HepG2 (cell line): ENCODE measurements around the gene TBCEL. TPM values are rescaled to one million over a fixed set of nuclear protein-coding genes. Genes with fewer than 3 reads are reported as not detected.

Experiments used
- ATF3 ChIP-seq: sonication (generic); formaldehyde crosslinking; IDR thresholded peaks from 2 replicates; pipeline ENCODE4 v1.4.0; 2020; ENCODE audit warnings: missing genetic modification reagents
- BCL6 ChIP-seq: IDR thresholded peaks from 2 replicates; pipeline ENCODE4 v1.6.1; 2016; ENCODE audit warnings: missing genetic modification reagents, missing compliant biosample characterization
- DRAP1 ChIP-seq: IDR thresholded peaks from 2 replicates; pipeline ENCODE4 v1.6.1; 2016; ENCODE audit warnings: missing genetic modification reagents, missing compliant biosample characterization
- ERF ChIP-seq: IDR thresholded peaks from 2 replicates; pipeline ENCODE4 v1.6.1; 2018; ENCODE audit warnings: missing biosample characterization, missing genetic modification reagents
- FOSL2 ChIP-seq: sonication (generic); formaldehyde crosslinking; IDR thresholded peaks from 2 replicates; pipeline ENCODE4 v1.4.0; 2020; ENCODE audit warnings: missing genetic modification reagents
- HHEX ChIP-seq: IDR thresholded peaks from 2 replicates; pipeline ENCODE4 v1.6.1; 2016; ENCODE audit warnings: control low read depth
- HNF1B ChIP-seq: sonication (generic); formaldehyde crosslinking; IDR thresholded peaks from 2 replicates; pipeline ENCODE4 v1.5.1; 2020; ENCODE audit warnings: mild to moderate bottlenecking, moderate library complexity, missing genetic modification reagents
- MAFF ChIP-seq: IDR thresholded peaks from 2 replicates; pipeline ENCODE4 v1.6.1; 2011; ENCODE audit warnings: low read depth, low read length, improper control_type of control experiment
- MAFK ChIP-seq, 2 experiments: IDR thresholded peaks in 1 of 2; conservative IDR thresholded peaks in 1 of 2; 2 replicates each; pipeline ENCODE4 v1.6.1; 2011; ENCODE audit warnings: improper control_type of control experiment in 2 of 2, low read length in 2 of 2
- NAIF1 ChIP-seq: sonication (generic); formaldehyde crosslinking; IDR thresholded peaks from 2 replicates; pipeline ENCODE4 v1.5.0; 2020; ENCODE audit warnings: mild to moderate bottlenecking, missing genetic modification reagents, borderline replicate concordance
- NFYB ChIP-seq: sonication (generic); formaldehyde crosslinking; IDR thresholded peaks from 2 replicates; pipeline ENCODE4 v1.4.0; 2020; ENCODE audit warnings: missing genetic modification reagents
- NR2F1 ChIP-seq, 2 experiments: fragments of 450-650 bp in 1 of 2; formaldehyde crosslinking in 1 of 2; IDR thresholded peaks; 2 replicates each; pipeline versions ENCODE4 v1.5.0 to v1.6.1; 2016 to 2020; ENCODE audit warnings: mild to moderate bottlenecking in 1 of 2, missing compliant biosample characterization in 1 of 2, missing genetic modification reagents in 1 of 2, moderate library complexity in 1 of 2
- PPARG ChIP-seq: conservative IDR thresholded peaks from 2 replicates; pipeline ENCODE4 v1.6.1; 2016; ENCODE audit warnings: missing biosample characterization, missing genetic modification reagents
- SAP130 ChIP-seq: IDR thresholded peaks from 2 replicates; pipeline ENCODE4 v1.6.1; 2016; ENCODE audit warnings: low read depth
- SIX1 ChIP-seq: sonication (generic); formaldehyde crosslinking; IDR thresholded peaks from 2 replicates; pipeline ENCODE4 v1.4.0; 2020; ENCODE audit warnings: missing genetic modification reagents, borderline replicate concordance
- TARDBP ChIP-seq: sonication (generic); formaldehyde crosslinking; IDR thresholded peaks from 2 replicates; pipeline ENCODE4 v1.8.0; 2022; ENCODE audit warnings: mild to moderate bottlenecking, missing genetic modification reagents
- ZNF24 ChIP-seq: fragments of 450-650 bp; IDR thresholded peaks from 2 replicates; pipeline ENCODE4 v1.6.1; 2017; ENCODE audit warnings: antibody characterized with exemption, mild to moderate bottlenecking
- ZNF33B ChIP-seq: sonication (generic); formaldehyde crosslinking; IDR thresholded peaks from 2 replicates; pipeline ENCODE4 v1.5.1; 2020; ENCODE audit warnings: mild to moderate bottlenecking, missing genetic modification reagents
- polyA plus RNA-seq, 8 experiments: library from polyadenylated mRNA; depleted of rRNA in 3 of 8; stranded (reverse) in 7 of 8; unstranded in 1 of 8; fragments of >200 nt; fragmentation: Illumina TruSeq in 4 of 8; extraction: Trizol in 4 of 8; gene quantifications; 2 replicates each; pipeline versions ENCODE4 v1.2.1 to v1.2.3, GENCODE V29; 2011 to 2016; ENCODE audit warnings: low read depth in 4 of 8, missing spikeins in 1 of 8, mixed read lengths in 1 of 8; ENCODE audit not compliant: insufficient read depth in 1 of 8
- total RNA-seq, 5 experiments: library from RNA; depleted of rRNA; stranded (reverse); fragments of >200 nt; fragmentation: Illumina TruSeq; extraction: Trizol; gene quantifications; 2 replicates each; pipeline ENCODE4 v1.2.3, GENCODE V29; 2016; ENCODE audit warnings: low read depth in 1 of 5

TBCEL gene
- total and polyA plus RNA-seq, 2 of the 13 experiments (the other 11 are each of a cell fraction or from before 2014, with no cell fraction given), result 6.1 to 12.5 TPM

GRCh38 chr11:121067453-121067852 is 43.6 kb downstream of the TBCEL start (continued):
- TF ChIP-seq PPARG (CRISPR knock-in tag) (peak; percentile 71; the same call in 1 of the 2 replicates), NR2F1 (CRISPR knock-in tag; IDR thresholded peaks at IDR 0.05) (peak; percentile 74 to 85; a peak in 3 of 4 replicates), HNF1B (CRISPR knock-in tag) (0 out of 2 replicates have a peak, but pooled peaks have one; percentile 45), MAFF (0 out of 2 replicates have a peak, but pooled peaks have one; percentile 10), ATF3 (CRISPR knock-in tag) (no peak), SAP130 (CRISPR knock-in tag) (peak; percentile 77), SIX1 (CRISPR knock-in tag) (peak; percentile 99), ZNF33B (CRISPR knock-in tag) (no peak), FOSL2 (CRISPR knock-in tag) (0 out of 2 replicates have a peak, but pooled peaks have one; percentile 21), ZNF24 (no peak), MAFK (conservative IDR thresholded peaks at IDR 0.05 in 1 of 2, IDR thresholded peaks at IDR 0.05 in 1 of 2; ENCODE audit: low read length in 2 of 2) (0 out of 4 replicates have a peak, but pooled peaks of 1 of the 2 experiments have one; percentile 12), DRAP1 (peak; percentile 90), ERF (peak; percentile 46; the same call in 1 of the 2 replicates), NFYB (CRISPR knock-in tag) (peak; percentile 50), NAIF1 (no peak), BCL6 (CRISPR knock-in tag) (peak; percentile 93), HHEX (CRISPR knock-in tag) (peak; percentile 59; the same call in 1 of the 2 replicates), TARDBP (0 out of 2 replicates have a peak, but pooled peaks have one; percentile 47)
